ENCODE measurements around the gene ABHD14A.
A peak's percentile ranks its signal among the peaks of the same experiment; 100 is the strongest.

Gene ABHD14A

GRCh38 chr3:51975852-51976549 is 1.1 kb downstream of the ABHD14A start:
- no peak for ATAC-seq (ENCODE audit: insufficient read depth, low read depth)
- peak overlapping the region in 1 of 2 experiments; percentile 89; a peak in 3 of 4 replicates for H3K4me3 ChIP-seq (ENCODE audit: low read depth in 1 of 2, low read length in 2 of 2)
- H2AFZ ChIP-seq (ENCODE audit: low read depth, low read length): peak overlapping the region; percentile 96; the same call in 1 of the 2 replicates

GRCh38 chr3:51977446-51978142 is 2.7 kb downstream of the ABHD14A start:
- H3K27me3 ChIP-seq (ENCODE audit: insufficient read depth, low read length, poor library complexity): no peaks in the 10 kb centered on the region
- H3K4me1 ChIP-seq (ENCODE audit: insufficient read depth, low read length): peaks cover 46% of the 10 kb centered on the region
- H3K9ac ChIP-seq (ENCODE audit: low read depth, low read length): no peak overlapping the region
- ATAC-seq (ENCODE audit: insufficient read depth, low read depth): no peak
- no peaks in the 10 kb centered on the region for H3K9me3 ChIP-seq (ENCODE audit: insufficient read depth, low read length, severe bottlenecking)
- 0 out of 2 replicates have a peak, but pooled peaks cover 2% of the 10 kb centered on the region for H4K20me1 ChIP-seq (ENCODE audit: insufficient read depth, low read length)
- no peak overlapping the region for H3K4me2 ChIP-seq (ENCODE audit: insufficient read depth, low read length)
- H3K79me2 ChIP-seq (ENCODE audit: insufficient read depth, low read length): peaks cover 23% of the 10 kb centered on the region
- no peak overlapping the region; the same call in 1 of the 2 replicates for H3K27ac ChIP-seq (ENCODE audit: low read length)
- no peak for TF ChIP-seq EZH2 (IDR thresholded peaks at IDR 0.05; ENCODE audit: borderline replicate concordance, low read depth, low read length, severe bottlenecking)
- no peak for TF ChIP-seq CTCF (IDR thresholded peaks at IDR 0.05; ENCODE audit: borderline replicate concordance, extremely low read depth, low read length, poor library complexity, severe bottlenecking)
- no peak for DNase-seq
- H3K36me3 ChIP-seq (ENCODE audit: insufficient read depth, low read length): peaks cover 12% of the 10 kb centered on the region; the same call in 1 of the 2 replicates
- H2AFZ ChIP-seq (ENCODE audit: low read depth, low read length): no peak overlapping the region
- H3K4me3 ChIP-seq (ENCODE audit: low read depth in 1 of 2, low read length in 2 of 2): no peak overlapping the region

More at GRCh38 chr3:51975852-51976549, 1.1 kb downstream of the ABHD14A start:
- DNase-seq: no peak
- Histone ChIP-seq H3K4me1 (ENCODE audit: insufficient read depth, low read length) (peaks cover 34% of the 10 kb centered on the region), H3K9ac (ENCODE audit: low read depth, low read length) (peak overlapping the region; percentile 88), H3K36me3 (ENCODE audit: insufficient read depth, low read length) (peaks cover 15% of the 10 kb centered on the region), H3K27me3 (ENCODE audit: insufficient read depth, low read length, poor library complexity) (no peaks in the 10 kb centered on the region), H4K20me1 (ENCODE audit: insufficient read depth, low read length) (0 out of 2 replicates have a peak, but pooled peaks cover 2% of the 10 kb centered on the region), H3K9me3 (ENCODE audit: insufficient read depth, low read length, severe bottlenecking) (no peaks in the 10 kb centered on the region), H3K27ac (ENCODE audit: low read length) (peak overlapping the region; percentile 87; the same call in 1 of the 2 replicates), H3K79me2 (ENCODE audit: insufficient read depth, low read length) (peaks cover 17% of the 10 kb centered on the region), H3K4me2 (ENCODE audit: insufficient read depth, low read length) (peak overlapping the region; percentile 91)
- no peak for TF ChIP-seq CTCF (IDR thresholded peaks at IDR 0.05; ENCODE audit: borderline replicate concordance, extremely low read depth, low read length, poor library complexity, severe bottlenecking)

- no peak for ATAC-seq (ENCODE audit: insufficient read depth, low read depth)
- TF ChIP-seq EZH2 (IDR thresholded peaks at IDR 0.05; ENCODE audit: borderline replicate concordance, low read depth, low read length, severe bottlenecking) (no peak), CTCF (IDR thresholded peaks at IDR 0.05; ENCODE audit: borderline replicate concordance, extremely low read depth, low read length, poor library complexity, severe bottlenecking) (no peak)
- Histone ChIP-seq H3K4me1 (ENCODE audit: insufficient read depth, low read length) (peaks cover 45% of the 10 kb centered on the region), H3K79me2 (ENCODE audit: insufficient read depth, low read length) (peaks cover 23% of the 10 kb centered on the region), H3K27me3 (ENCODE audit: insufficient read depth, low read length, poor library complexity) (no peaks in the 10 kb centered on the region), H3K9ac (ENCODE audit: low read depth, low read length) (no peak overlapping the region), H3K9me3 (ENCODE audit: insufficient read depth, low read length, severe bottlenecking) (no peaks in the 10 kb centered on the region), H2AFZ (ENCODE audit: low read depth, low read length) (no peak overlapping the region), H3K27ac (ENCODE audit: low read length) (no peak overlapping the region), H3K36me3 (ENCODE audit: insufficient read depth, low read length) (peaks cover 12% of the 10 kb centered on the region; the same call in 1 of the 2 replicates), H3K4me3 (ENCODE audit: low read depth in 1 of 2, low read length in 2 of 2) (no peak overlapping the region), H3K4me2 (ENCODE audit: insufficient read depth, low read length) (no peak overlapping the region), H4K20me1 (ENCODE audit: insufficient read depth, low read length) (0 out of 2 replicates have a peak, but pooled peaks cover 2% of the 10 kb centered on the region)
- DNase-seq: no peak
Observed at GRCh38 chr3:51978143-51978502, 3.3 kb downstream of the ABHD14A start.

Data from DND-41 (cell line).